GM21723 (cell line): ENCODE measurements around the gene PHAF1.
"Not testable (repeated sequence)": the region's sequence is repeated elsewhere in the genome, so short reads cannot be mapped to it uniquely, and the experiment has no call there.

Experiments used
- ATAC-seq: cut with Tn5 transposase; IDR thresholded peaks from one replicate; pipeline ENCODE4 v1.9.1; 2021; ENCODE audit warnings: mild to moderate bottlenecking, moderate library complexity; ENCODE audit not compliant: unreplicated experiment

The PHAF1 gene

DNA sequence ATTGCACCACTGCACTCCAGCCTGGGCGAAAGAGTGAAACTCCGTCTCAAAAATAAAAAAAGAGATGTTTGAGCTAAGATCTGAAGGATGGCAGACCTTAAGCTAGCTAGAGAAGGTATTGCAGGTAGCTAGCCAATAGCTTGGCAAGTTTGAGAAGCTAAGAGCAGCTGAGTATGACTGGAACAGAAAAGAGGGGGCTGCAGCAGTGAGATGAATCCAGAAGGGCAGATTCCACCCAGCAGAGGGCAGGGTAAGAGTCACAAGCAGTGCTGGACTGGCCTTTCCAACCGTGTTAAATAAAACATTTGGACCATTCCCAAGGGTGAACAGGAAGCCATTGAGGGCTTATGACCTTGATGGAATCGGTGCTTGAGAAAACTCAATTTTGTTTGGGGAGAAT, 5.7 kb upstream of the PHAF1 start:
- ATAC-seq, result no peak

DNA sequence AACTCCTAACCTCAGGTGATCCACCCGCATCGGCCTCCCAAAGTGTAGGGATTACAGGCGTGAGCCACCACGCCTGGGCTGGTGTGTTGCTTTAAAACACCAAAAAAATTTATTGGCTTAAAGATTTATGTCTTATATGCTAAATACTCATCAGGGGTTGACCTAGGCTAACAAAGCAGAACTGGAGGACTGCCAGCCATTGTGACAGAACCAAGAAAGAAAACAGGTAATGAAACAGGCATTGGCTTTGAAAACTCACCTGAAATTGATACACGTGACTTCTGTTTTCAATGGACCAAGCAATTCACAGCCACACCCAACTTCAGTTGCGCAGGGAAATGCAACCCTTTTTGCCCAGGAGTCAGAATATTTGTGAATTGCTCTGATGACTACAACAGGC, 4.9 kb upstream of the PHAF1 start:
- ATAC-seq, result no peak

- ATAC-seq, result no peak
Observed at GRCh38 chr16:67105246-67105645, 4.5 kb upstream of the PHAF1 start.

GRCh38 chr16:67105881-67106280, 3.9 kb upstream of the PHAF1 start:
- ATAC-seq, result no peak

- ATAC-seq, result no peak
Observed at GRCh38 chr16:67108489-67108888, 1.3 kb upstream of the PHAF1 start.

- no peak for ATAC-seq
Observed at GRCh38 chr16:67108931-67109406, 772 bp upstream of the PHAF1 start.

DNA sequence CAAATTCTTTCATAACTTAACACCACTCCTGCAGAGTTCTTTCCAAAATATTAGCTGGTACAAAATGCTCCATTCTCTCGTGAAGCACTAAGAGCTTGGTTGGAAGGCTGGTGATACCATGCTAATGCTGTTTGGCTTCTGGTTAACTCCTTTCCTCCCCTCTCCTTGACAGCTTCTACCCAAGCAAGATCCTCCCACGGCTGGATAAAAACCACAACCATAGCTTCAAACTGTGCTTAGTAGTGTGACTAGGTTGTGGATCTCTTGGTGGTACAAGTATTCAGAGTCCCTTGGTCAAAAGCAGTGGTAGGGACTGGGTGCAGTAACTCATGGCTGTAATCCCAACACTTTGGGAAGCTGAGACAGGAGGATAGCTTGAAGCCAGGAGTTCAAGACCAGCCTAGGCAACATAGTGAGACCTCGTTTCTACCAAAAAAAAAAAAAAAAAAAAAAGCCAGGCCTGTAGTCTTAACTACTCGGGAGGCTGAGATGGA, 2.3 kb downstream of the PHAF1 start:
- no peak for ATAC-seq

DNA sequence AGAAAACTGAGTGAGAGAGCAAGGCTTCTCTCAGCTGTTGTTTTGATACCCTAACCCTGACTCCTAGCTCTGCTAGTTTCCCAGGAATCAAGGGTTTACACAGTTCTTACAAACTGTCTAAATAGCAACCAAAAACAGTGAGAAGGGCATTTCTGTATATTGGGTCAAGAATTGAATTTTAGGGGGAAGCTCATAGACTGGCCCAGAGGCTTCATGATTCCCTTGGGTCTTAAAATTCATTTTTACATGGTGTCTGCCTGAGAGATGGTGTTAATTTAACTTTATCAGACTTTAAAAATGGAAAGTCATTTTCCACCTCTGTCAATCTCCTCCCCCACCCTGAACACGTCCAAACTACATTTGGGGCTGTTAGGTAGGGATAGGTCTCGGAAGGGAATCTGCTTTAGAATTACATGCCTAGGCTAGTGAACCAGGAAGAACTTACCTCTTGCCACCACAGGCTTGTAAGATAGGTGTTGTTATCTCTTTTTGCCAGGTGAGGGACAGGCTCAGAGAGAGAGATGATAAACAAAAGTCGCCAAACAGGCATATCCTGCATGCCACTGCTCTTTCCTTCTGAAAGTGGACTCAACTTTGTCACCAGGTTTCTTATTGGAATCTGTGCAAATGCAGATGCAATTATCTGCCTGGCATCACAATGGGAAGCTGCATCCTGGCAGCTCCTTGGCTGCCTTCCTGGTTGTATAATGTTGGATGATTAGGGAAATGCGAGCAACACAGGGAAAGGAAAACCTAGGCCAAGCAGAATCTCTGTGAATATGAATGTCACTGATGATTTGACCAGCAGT, 3.1 kb downstream of the PHAF1 start:
- no peak for ATAC-seq

- no peak for ATAC-seq
Observed at GRCh38 chr16:67114793-67115192, 5.1 kb downstream of the PHAF1 start.

DNA sequence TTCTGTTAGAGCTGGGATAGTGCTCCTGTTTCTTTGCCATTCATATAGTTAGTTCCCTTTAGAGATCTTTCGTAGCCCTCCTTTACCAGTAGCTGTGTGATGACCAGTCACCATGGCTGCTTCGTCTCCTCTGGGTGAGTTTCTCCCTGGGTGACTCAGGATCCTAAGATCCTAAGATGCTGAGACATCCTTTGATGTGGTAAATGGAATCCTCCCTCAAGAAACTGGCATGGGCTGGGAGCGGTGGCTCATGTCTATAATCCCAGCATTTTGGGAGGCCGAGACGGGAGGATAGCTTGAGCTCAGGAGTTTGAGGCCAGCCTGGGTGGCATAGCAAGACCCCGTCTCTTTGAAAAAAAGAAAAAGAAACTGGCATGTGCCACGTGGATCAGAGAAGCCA, 5.9 kb downstream of the PHAF1 start:
- ATAC-seq, result no peak

DNA sequence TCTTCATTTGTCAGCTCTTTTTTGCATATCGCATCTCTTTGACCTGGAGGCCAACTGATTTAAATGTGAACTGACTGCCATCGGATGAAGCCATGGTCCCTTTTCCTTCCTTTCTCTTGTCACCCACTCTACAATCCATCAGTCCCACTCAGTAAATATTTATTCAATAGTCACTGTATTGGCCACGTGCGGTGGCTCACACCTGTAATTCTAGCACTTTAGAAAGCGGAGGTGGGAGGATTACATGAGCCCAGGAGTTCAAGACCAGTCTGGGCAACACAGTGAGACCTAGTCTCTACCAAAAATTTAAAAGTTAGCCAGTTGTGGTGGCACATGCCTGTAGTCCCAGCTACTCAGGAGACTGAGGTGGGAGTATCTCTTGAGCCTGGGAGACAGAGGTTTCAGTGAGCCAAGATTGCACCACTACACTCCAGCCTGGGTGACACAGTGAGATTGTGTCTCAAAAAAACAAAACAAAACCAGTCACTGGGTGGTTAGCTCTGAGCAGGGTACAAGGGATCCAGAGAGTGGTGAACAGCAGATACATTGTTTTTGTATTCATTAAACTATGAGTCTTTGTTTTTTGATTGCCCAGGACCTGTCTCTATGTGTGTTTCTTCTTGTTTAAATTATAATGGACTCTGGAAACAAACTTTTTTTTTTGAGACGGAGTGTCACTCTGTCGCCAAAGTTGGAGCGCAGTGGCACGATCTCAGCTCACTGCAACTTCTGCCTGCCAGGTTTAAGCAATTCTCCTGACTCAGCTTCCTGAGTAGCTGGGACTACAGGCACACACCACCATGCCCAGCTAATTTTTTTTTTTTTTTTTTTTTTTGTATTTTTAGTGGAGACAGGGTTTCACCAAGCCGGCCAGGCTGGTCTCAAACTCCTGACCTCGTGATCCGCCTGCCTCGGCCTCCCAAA, 6.9 kb downstream of the PHAF1 start:
- no peak for ATAC-seq

GRCh38 chr16:67117716-67118115, 8.0 kb downstream of the PHAF1 start:
- no peak for ATAC-seq

- no peak for ATAC-seq
Observed at GRCh38 chr16:67120025-67120424, 10.3 kb downstream of the PHAF1 start.

DNA sequence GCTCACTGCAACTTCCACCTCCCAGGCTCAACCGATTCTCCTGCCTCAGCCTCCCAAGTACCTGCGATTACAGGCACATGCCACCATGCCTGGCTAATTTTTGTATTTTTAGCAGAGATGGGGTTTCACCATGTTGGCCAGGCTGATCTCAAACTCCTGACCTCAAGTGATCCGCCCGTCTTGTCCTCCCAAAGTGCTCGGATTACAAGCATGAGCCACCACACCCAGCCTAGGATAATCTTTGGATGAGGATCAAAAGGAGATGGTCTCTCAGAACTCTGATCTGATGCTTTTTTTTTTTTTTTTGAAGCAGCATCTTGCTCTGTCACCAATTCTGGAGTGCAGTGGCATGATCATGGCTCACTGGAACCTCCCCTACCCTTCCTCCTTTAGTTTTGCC, 13.1 kb downstream of the PHAF1 start:
- not testable (repeated sequence) for ATAC-seq

DNA sequence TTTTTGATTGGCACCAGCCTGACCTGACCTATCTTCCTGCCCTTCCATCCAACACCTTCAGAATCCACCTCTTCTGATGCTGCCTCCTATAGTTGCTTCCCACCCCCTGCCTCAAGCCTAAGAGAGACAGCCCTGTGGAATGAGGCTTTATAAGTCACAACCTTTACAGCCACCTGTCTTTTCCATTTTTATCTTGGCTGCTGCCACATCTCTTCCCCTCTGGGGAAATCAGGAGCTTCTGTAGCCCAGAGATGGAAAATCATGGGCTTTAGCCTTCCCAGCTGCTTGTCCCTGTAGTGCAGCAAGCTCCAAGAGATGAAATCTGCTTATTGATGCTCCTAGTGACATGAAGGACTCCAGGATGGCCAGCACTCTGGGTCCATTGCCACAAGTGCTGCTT, 18.7 kb downstream of the PHAF1 start:
- ATAC-seq, result no peak

DNA sequence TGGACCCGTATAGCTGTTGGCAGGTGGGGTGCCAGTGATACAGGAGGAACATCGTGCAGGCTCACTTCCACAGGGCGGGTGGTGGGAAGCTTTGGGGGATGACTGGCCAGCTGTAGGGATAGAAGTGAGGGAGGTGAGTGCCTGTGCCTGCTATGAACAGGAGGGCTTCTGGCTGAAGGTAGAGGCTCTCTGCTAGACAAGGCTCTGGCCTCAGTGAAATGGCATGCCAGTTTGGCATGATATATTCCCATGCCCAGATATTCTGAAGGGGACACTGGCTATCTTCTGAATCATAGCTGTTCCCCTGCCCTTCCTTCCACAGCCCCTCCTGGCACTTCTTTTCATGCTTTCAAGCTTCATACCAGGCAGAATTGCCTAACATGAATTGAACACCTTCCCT, 19.1 kb downstream of the PHAF1 start:
- ATAC-seq, result no peak

DNA sequence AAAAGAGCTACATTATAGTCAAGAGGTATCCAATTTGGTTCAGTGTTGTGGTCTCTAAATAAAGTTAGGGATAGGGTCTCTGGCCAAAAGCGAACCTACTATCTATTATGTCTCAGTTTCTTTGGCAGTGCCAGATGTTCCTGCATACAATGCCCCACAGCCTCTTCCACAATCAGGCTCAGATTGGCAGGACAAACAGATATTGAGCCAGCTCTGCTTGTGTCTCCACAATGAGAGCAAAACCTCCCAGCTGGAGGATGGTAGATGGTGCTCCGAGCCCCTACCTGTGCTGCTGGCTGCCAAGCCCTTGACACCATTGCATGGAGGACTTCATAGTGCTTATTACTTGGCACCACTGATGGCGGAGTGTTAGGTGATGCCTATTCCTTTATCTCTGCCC, 19.7 kb downstream of the PHAF1 start:
- ATAC-seq, result no peak

GRCh38 chr16:67137605-67138004, 27.9 kb downstream of the PHAF1 start:
- ATAC-seq, result no peak

DNA sequence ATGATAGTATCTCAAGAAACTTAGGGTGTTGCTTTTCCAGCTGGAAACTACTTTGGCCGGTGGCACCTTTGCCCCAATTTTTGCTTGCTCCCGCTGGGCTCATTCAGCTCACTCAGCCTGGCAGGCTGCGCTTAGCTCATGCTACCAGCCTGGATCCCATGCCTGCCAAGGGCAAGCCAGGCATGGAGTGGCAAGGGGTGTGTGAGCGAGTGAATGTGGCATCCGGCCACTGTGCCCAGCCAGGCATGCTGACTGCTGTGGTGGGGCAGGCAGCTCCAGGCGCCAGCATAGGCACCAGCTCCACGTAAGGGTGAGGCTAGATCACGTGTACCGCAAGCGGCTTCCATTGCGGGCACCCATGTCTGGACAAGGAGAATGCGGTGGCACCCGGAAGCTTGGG, 31.6 kb downstream of the PHAF1 start:
- no peak for ATAC-seq

GRCh38 chr16:67142342-67142741, 32.6 kb downstream of the PHAF1 start:
- no peak for ATAC-seq

DNA sequence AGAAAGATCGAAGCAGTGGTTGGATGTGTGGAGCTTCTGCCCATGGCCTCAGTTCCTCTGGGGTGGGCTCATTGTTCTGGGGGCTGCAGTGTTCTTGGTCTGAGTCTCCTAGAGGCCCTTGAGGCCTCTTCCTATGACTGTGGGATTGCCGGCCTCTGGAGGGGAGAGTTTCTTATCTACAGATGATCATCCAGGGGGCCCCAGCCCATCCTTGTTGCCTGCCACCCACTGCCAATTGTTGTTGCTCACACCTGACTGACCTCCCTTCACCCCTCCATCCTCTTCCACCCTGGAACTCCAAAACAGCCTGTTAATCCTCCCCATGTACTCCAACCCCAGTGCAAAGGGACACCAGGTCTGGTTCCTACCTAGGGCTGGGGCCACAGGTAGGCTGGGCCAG, 35.2 kb downstream of the PHAF1 start:
- no peak for ATAC-seq

- ATAC-seq, result no peak
Observed at GRCh38 chr16:67145746-67146145, 36.0 kb downstream of the PHAF1 start.
